Fibroblast of skin of scalp (primary cell): ENCODE measurements around the gene DMP1.
"Not testable (repeated sequence)": the region's sequence is repeated elsewhere in the genome, so short reads cannot be mapped to it uniquely, and the experiment has no call there.

ENCODE experiments used
- DNase-seq: peaks from one replicate; pipeline ENCODE4 v3.0.0-alpha.2; 2013

The DMP1 gene

DNA sequence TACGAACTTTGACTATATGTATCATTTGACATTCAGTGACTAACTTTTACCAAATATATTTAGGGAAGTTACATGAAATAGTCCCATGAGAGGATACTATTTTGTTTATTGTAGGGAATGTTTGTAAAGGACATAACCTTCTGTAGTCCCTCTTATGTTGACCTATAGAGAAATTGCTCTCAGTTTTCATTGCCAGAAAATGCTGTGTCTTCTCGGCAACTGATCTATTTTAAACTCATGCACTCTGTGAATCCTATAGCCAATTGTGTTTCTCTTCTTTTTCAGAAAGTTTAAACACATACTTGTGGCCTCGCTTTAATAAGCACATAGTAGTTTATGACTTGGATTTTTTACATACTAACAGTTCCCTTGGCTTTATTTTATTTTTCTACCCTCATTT is 38.2 kb downstream of the DMP1 start:
- DNase-seq, result no peak

- not testable (repeated sequence) for DNase-seq
Observed at GRCh38 chr4:87690947-87691346, 40.9 kb downstream of the DMP1 start.

DNA sequence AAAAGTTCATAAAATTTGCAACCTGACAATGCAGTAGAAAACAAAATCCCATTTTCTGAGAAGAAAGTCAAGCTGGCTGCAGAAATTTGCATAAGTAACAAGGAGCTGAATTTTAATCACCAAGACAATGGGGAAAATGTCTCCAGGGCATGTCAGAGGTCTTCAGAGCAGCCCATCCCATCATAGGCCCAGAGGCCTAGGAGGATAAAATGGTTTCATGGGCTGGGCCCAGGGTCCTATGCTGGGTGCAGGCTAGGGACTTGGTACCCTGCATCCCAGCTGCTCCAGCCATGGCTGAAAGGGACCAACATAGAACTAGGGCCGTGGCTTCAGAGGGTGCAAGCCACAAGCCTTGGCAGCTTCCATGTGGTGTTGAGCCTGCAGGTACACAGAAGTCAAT is 42.0 kb downstream of the DMP1 start:
- not testable (repeated sequence) for DNase-seq

GRCh38 chr4:87697272-87697671 is 47.2 kb downstream of the DMP1 start:
- DNase-seq, result no peak

- no peak for DNase-seq
Observed at GRCh38 chr4:87697945-87698344, 47.9 kb downstream of the DMP1 start.

- DNase-seq, result no peak
Observed at GRCh38 chr4:87698394-87698793, 48.3 kb downstream of the DMP1 start.

- no peak for DNase-seq
Observed at GRCh38 chr4:87704001-87704400, 53.9 kb downstream of the DMP1 start.

DNA sequence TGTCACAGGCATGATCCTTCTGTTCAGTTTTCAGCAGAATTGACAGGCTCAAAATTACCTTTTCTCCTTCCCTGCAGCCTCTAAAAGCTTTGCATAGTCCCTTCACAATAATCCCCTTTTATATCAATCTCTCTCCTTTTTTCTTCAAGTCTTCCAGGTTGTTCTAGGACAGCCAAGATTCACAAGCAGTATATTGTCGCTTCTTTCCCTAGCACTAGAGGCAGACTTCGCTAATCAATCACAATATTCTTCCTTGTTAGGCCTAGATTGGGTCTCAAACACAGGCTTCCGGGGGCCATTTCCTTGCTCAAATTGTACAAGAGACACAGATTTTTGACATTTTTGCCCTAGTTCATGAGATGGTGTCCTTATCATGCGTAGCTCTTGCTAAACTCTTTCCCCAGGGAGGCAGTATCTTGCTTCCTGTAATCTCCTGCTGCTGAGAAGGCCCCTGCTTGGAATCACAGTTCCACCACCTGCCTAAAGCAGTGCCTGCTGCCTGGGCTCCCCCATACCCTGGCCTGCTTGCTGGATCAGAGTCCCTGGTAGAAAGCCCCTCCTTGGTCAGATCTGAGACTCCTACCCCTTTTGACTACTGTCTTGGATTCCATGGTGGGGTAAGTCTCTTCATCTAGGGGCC is 57.3 kb downstream of the DMP1 start:
- DNase-seq, result no peak
